Bronchial epithelial cell (primary cell): ENCODE data around the gene RNF38. TPM values are rescaled to one million over a fixed set of nuclear protein-coding genes. Genes with fewer than 3 reads are reported as not detected.

Source experiments
- DNase-seq: peaks from one replicate; pipeline ENCODE4 v3.0.0-alpha.2; 2010; ENCODE audit warnings: low read depth
- FAIRE-seq: peaks from 2 replicates; lab custom pipeline; 2011; peaks lifted over from hg19 to GRCh38; lab: Jason Lieb, UNC
- H3K27me3 ChIP-seq: 2 replicates; pipeline ENCODE4 v1.5.1; 2011; ENCODE audit warnings: low read length; ENCODE audit not compliant: control insufficient read depth, insufficient read depth
- H3K36me3 ChIP-seq: 2 replicates; pipeline ENCODE4 v1.5.1; 2011; ENCODE audit warnings: low read length; ENCODE audit not compliant: control insufficient read depth, insufficient read depth
- H3K4me3 ChIP-seq: 2 replicates; pipeline ENCODE4 v1.5.1; 2011; ENCODE audit warnings: mild to moderate bottlenecking, low read depth, low read length, control low read depth
- total RNA-seq: library from RNA; depleted of rRNA; stranded (reverse); fragments of >200 nt; gene quantifications from 2 replicates; pipeline ENCODE4 v1.2.1, GENCODE V29; 2014
- TF ChIP-seq, protein P1 (sequence below): IDR thresholded peaks from 2 replicates; pipeline ENCODE4 v1.5.1; 2011; ENCODE audit warnings: mild to moderate bottlenecking, moderate library complexity, low read length, control low read depth, inconsistent platforms; ENCODE audit not compliant: insufficient read depth, severe bottlenecking

RNF38 gene
- total RNA-seq, 1 donor from 2014 or later: 5.5 TPM

DNA sequence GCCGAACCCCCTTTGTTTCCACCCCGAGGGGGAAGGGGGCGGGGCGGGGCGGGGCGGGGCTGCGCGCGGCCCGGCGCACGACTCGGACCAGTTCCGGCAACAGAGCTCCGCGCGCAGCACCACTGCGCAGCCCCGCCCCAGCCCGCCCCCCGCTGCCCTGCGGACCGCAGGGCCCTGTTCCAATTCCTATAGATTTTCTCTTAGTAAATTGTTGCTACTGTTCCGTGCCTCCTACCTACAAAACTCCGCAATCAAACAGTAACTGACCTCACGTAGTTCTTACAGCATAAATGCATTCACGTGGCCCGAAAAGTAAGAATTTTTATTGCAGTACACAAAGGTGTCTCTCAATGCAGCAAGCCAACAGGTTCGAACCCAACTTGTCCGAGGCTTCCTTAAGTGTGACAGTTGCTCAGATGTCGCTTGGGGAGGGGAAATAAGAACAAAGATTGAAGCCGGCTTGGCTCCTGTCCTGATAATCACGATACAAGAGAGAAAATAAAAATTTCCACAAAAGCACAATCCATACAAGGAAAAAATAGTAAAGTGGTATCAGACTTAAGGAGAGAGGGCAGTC lies 1.2 kb upstream of the RNF38 start:
- H3K27me3 ChIP-seq: no peaks in the 10 kb centered on the region
- TF ChIP-seq, protein P1, sequence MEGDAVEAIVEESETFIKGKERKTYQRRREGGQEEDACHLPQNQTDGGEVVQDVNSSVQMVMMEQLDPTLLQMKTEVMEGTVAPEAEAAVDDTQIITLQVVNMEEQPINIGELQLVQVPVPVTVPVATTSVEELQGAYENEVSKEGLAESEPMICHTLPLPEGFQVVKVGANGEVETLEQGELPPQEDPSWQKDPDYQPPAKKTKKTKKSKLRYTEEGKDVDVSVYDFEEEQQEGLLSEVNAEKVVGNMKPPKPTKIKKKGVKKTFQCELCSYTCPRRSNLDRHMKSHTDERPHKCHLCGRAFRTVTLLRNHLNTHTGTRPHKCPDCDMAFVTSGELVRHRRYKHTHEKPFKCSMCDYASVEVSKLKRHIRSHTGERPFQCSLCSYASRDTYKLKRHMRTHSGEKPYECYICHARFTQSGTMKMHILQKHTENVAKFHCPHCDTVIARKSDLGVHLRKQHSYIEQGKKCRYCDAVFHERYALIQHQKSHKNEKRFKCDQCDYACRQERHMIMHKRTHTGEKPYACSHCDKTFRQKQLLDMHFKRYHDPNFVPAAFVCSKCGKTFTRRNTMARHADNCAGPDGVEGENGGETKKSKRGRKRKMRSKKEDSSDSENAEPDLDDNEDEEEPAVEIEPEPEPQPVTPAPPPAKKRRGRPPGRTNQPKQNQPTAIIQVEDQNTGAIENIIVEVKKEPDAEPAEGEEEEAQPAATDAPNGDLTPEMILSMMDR: no peak
- no peaks in the 10 kb centered on the region for H3K36me3 ChIP-seq
- FAIRE-seq (no peak), DNase-seq (peak; percentile 45)
- peak overlapping the region; percentile 71 for H3K4me3 ChIP-seq

DNA sequence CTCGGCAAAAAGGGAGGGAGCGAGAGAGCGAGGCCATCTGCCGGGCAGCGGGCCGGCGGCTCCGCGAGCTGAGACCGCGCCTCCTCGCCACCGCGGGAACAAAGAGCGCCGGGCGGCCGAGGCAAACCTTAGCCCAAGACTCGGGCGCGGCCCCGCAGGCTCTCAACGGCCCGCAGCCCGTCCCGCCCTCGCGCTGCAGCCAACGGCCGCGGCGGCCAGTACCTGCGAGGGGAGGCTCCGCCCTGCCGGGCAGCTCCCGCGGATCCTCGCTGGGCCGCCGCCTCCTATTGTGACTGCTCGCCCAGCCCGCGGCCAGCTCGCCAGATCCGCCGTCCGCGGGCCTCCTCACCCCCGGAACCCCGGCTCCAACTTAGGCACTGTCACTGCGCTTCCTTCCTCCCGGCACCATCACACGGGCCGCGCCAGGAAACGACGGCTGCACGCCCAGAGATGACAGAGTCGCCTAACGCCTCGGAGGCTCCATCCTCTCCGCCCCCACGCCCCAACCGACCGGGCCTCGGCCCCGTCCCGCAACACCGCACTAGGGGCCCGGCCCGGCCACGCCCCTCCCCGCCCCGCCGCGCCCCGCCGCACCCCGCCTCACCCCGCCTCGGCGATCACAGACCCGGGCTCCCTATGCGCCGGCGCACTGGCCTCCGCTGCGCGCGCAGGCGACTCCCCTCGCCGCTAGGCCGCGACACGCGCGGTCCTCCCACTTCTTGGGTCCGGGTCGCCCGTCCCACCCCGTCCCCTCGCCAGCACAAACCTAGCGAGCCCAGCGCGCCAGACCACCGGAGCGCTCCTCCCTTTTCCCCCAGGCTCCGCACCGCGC lies 479 bp upstream of the RNF38 start:
- DNase-seq (peak; percentile 70), FAIRE-seq (no peak)
- Histone ChIP-seq H3K27me3 (no peaks in the 10 kb centered on the region), H3K4me3 (peak overlapping the region; percentile 71), H3K36me3 (no peaks in the 10 kb centered on the region)
- TF ChIP-seq, protein P1: peak; percentile 24

DNA sequence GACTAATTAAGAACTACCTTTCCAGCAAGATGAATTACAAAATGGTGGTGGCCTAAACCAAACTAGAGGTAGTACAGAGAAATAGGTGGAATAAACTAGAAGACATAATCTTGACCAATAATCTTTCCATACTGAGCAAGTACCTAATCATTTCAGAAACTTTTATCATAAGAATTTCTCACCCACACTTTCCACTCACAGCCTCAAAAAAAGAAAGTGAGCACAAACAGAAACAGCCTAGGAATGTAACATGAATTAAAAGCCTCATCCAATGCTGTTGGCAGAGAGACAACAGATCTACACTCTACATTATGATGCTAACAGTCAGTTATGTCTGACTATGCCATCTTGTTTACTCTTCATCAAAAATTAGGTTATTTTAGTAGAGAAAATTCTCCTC lies 1.3 kb downstream of the RNF38 start:
- TF ChIP-seq, protein P1: no peak
- Histone ChIP-seq H3K27me3 (no peaks in the 10 kb centered on the region), H3K36me3 (no peaks in the 10 kb centered on the region), H3K4me3 (peak overlapping the region; percentile 71)
- FAIRE-seq (no peak), DNase-seq (peak; percentile 38)

DNA sequence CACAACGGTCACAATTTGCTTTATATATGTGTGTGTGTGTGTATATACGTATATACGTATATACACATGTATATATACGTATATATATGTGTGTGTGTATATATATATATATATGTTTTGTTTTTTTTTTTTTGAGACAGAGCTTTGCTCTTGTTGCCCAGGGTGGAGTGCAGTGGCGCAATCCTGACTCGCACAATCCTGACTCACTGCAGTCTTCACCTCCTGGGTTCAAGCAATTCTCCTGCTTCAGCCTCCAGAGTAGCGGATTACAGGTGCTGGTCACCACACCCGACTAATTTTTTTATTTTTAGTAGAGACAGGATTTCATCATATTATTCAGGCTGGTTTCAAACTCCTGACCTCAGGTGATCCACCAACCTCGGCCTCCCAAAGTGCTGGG lies 3.1 kb downstream of the RNF38 start:
- Histone ChIP-seq H3K4me3 (no peak overlapping the region), H3K27me3 (no peaks in the 10 kb centered on the region), H3K36me3 (no peaks in the 10 kb centered on the region)
- no peak for FAIRE-seq
- peak; percentile 65 for DNase-seq
- TF ChIP-seq, protein P1: no peak

DNA sequence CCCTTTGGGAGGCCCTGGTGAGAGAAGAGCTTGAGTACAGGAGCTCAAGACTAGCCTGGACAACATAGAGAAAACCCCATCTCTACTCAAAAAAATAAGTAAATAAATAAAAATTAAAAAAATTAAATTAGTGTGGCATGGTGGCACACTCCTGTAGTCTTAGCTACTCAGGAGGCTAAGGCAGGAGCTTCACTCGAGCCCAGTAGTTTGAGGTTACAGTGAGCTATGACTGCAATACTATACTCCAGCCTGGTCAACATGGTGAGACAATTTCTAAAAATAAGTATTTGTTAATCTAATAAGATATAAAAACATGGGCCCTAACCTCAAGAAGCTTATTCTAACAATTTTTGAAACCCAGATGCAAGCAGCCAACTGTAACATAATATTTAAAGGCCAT lies 7.6 kb downstream of the RNF38 start:
- Histone ChIP-seq H3K4me3 (no peak overlapping the region), H3K27me3 (no peaks in the 10 kb centered on the region), H3K36me3 (peaks cover 2% of the 10 kb centered on the region)
- FAIRE-seq (no peak), DNase-seq (no peak)
- TF ChIP-seq, protein P1: no peak
